ENCODE measurements around the gene CTXN2. TPM values are rescaled to one million over a fixed set of nuclear protein-coding genes. Genes with fewer than 3 reads are reported as not detected.

Gene CTXN2
- total and polyA plus RNA-seq, 10 of the 15 experiments (the other 5 are each of a cell fraction or from before 2014, with no cell fraction given), result 0.01 to 0.09 TPM; not detected in 8

DNA sequence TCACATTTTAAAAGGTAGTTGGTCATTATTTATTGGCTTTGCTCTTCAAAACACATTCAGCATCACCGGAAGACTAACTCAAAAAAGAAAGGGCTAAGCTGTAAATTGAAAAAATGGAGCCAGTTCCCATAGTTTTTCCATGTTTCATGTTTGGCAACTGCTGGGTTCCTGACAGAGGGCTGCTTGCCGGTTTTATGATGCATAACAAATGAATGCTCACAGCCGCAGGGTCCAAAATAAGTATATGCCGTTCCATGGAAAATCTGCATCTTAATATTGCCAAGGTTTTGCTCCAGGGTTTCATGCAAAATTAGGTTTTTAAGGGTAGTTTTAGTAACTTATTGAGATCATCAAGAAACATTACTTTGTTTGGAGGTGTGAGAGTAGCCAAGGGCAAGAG, 30.4 kb downstream of the CTXN2 start:
- no peak for FAIRE-seq
- no TSS peak for BruUV-seq (replicated peaks)
- H3K4me3 ChIP-seq, result no peak overlapping the region
- no peak overlapping the region for H3K27ac ChIP-seq (ENCODE audit: control insufficient read depth, insufficient read depth)
- H2AFZ ChIP-seq (ENCODE audit: control insufficient read depth, low read depth, low read length), result no peak overlapping the region
- H3K4me1 ChIP-seq (ENCODE audit: control insufficient read depth, insufficient read depth, low read length), result no peaks in the 10 kb centered on the region
- no peak overlapping the region for H3K4me2 ChIP-seq (ENCODE audit: control insufficient read depth, insufficient read depth)
- no peak for DNase-seq (ENCODE audit: low read depth, low spot score)
- TF ChIP-seq, protein P1, sequence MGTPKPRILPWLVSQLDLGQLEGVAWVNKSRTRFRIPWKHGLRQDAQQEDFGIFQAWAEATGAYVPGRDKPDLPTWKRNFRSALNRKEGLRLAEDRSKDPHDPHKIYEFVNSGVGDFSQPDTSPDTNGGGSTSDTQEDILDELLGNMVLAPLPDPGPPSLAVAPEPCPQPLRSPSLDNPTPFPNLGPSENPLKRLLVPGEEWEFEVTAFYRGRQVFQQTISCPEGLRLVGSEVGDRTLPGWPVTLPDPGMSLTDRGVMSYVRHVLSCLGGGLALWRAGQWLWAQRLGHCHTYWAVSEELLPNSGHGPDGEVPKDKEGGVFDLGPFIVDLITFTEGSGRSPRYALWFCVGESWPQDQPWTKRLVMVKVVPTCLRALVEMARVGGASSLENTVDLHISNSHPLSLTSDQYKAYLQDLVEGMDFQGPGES (IDR thresholded peaks at IDR 0.05), result no peak
- TF ChIP-seq ZZZ3 (IDR thresholded peaks at IDR 0.05; ENCODE audit: control insufficient read depth, insufficient read length, low read depth), result no peak
- TF ChIP-seq POU2F2 (IDR thresholded peaks at IDR 0.05; ENCODE audit: borderline replicate concordance, low read depth, low read length), result no peak
- TF ChIP-seq, protein P2, sequence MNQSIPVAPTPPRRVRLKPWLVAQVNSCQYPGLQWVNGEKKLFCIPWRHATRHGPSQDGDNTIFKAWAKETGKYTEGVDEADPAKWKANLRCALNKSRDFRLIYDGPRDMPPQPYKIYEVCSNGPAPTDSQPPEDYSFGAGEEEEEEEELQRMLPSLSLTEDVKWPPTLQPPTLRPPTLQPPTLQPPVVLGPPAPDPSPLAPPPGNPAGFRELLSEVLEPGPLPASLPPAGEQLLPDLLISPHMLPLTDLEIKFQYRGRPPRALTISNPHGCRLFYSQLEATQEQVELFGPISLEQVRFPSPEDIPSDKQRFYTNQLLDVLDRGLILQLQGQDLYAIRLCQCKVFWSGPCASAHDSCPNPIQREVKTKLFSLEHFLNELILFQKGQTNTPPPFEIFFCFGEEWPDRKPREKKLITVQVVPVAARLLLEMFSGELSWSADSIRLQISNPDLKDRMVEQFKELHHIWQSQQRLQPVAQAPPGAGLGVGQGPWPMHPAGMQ (IDR thresholded peaks at IDR 0.05; ENCODE audit: borderline replicate concordance), result no peak
- TF ChIP-seq SIX5 (IDR thresholded peaks at IDR 0.05; ENCODE audit: low read depth, low read length, severe bottlenecking), result no peak
- no peak for TF ChIP-seq SMAD5 (IDR thresholded peaks at IDR 0.05; ENCODE audit: low read depth)
- no peak for TF ChIP-seq GABPA (IDR thresholded peaks at IDR 0.05; ENCODE audit: low read depth)
- no peak for TF ChIP-seq SIN3A (IDR thresholded peaks at IDR 0.05; ENCODE audit: low read depth, low read length)
- no peak for TF ChIP-seq SP1 (IDR thresholded peaks at IDR 0.05; ENCODE audit: low read depth, low read length)
- TF ChIP-seq ZNF384 (IDR thresholded peaks at IDR 0.05; ENCODE audit: borderline replicate concordance, low read depth, low read length), result no peak
- no peak for TF ChIP-seq DPF2 (IDR thresholded peaks at IDR 0.05)
- no peak for TF ChIP-seq WRNIP1 (IDR thresholded peaks at IDR 0.05; ENCODE audit: borderline replicate concordance, low read depth, low read length)
- TF ChIP-seq CEBPB (IDR thresholded peaks at IDR 0.05; ENCODE audit: borderline replicate concordance in 1 of 2, low read depth in 2 of 2, low read length in 2 of 2), result no peak
- TF ChIP-seq BACH1 (IDR thresholded peaks at IDR 0.05; ENCODE audit: borderline replicate concordance), result no peak
- intact Hi-C loops (cut with micrococcal nuclease; ENCODE audit: unreplicated experiment) (no loop called here), in situ Hi-C loops (cut with MboI) (no loop called here)
- RAD21 ChIA-PET (ENCODE audit: unreplicated experiment), result no interaction called here
- CTCF ChIA-PET, result no interaction called here
- H3K27me3 ChIP-seq (replicated peaks in 1 of 2; ENCODE audit: control insufficient read depth in 2 of 2, insufficient read depth in 2 of 2, low read length in 1 of 2), result no peaks in the 10 kb centered on the region; a peak in 2 of 4 replicates
- WGBS (ENCODE audit: insufficient coverage, insufficient replicate concordance, low lambda C conversion rate, missing lambda C conversion rate), result 76% methylated on average over 4 of the region's 4 CpGs
- no peaks in the 10 kb centered on the region for H3K36me3 ChIP-seq (ENCODE audit: control insufficient read depth in 2 of 2, insufficient read depth in 2 of 2, low read length in 1 of 2)
- H4K20me1 ChIP-seq (ENCODE audit: control insufficient read depth, insufficient read depth), result no peaks in the 10 kb centered on the region
- no peaks in the 10 kb centered on the region for H3K9me3 ChIP-seq (replicated peaks; ENCODE audit: control insufficient read depth, insufficient read depth, low read length)
- POLR2A ChIA-PET, result interaction anchor here (0.6 kb wide), 1 partner anchor 50 kb away, joined by 6 read pairs; no protein-coding TSS in a partner anchor
- no peak overlapping the region for H3K9ac ChIP-seq (ENCODE audit: control insufficient read depth, insufficient read depth, low read length)
- H3K79me2 ChIP-seq (ENCODE audit: control insufficient read depth, insufficient read depth, low read length), result no peaks in the 10 kb centered on the region
- SMC1A ChIA-PET (ENCODE audit: uncharacterized antibody, unreplicated experiment), result no interaction called here
- ATAC-seq, result no peak
